Muscle of back (tissue), 11 donors: ENCODE measurements around the gene ADGRF3. TPM values are rescaled to one million over a fixed set of nuclear protein-coding genes. Genes with fewer than 3 reads are reported as not detected.
"Not testable (repeated sequence)": the region's sequence is repeated elsewhere in the genome, so short reads cannot be mapped to it uniquely, and the experiment has no call there.

Experiments
- DNase-seq, 3 donors: peaks; one replicate each; pipeline versions ENCODE4 v3.0.0 to v3.0.0-alpha.2; 2013
- polyA plus RNA-seq, 10 donors: library from polyadenylated mRNA; unstranded; fragments of 120-200 nt; gene quantifications; one replicate each; pipeline ENCODE4 v1.2.1, GENCODE V29; 2013; ENCODE audit not compliant: insufficient read length in 10 of 10

The ADGRF3 gene
- polyA plus RNA-seq, 10 donors = 0.18 to 0.62 (median 0.27) TPM

- DNase-seq = no peak
These were observed 6.3 kb upstream of the ADGRF3 start for GRCh38 chr2:26352892-26353291.

DNA sequence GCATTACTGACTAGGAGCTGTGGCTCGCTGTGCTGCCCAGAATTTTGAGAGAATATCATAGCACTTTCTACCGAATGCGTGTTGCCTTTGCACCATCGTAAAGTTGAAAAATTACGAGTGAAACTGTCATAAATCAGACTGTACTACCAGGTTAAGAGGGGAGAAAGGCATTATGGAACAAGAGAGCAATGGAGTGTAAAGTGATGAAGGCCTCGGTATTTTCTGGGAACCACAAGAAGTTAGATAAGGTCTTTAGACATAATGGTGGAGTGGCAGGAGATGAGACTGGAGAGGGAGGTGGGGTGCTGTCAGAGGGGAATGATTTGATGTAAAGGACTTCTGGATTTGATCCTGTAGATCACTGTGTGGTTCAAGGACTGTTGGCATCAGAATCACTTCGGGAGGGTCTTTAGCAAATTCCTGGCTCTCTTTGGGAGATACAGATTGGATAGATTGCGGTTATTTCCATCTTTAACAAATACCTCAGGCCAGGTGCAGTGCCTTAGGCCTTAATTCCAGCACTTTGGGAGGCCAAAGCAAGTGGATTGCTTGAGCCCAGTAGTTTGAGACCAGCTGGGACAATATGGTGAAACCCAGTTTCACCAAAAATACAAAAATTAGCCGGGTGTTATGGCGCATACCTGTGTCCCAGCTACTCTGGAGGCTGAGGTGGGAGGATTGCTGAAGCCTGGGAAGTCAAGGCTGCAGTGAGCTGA, 4.9 kb upstream of the ADGRF3 start:
- no peak for DNase-seq

GRCh38 chr2:26349690-26350089, 3.1 kb upstream of the ADGRF3 start:
- no peak for DNase-seq

- no peak for DNase-seq
These were observed 787 bp upstream of the ADGRF3 start for GRCh38 chr2:26347286-26347865.

DNA sequence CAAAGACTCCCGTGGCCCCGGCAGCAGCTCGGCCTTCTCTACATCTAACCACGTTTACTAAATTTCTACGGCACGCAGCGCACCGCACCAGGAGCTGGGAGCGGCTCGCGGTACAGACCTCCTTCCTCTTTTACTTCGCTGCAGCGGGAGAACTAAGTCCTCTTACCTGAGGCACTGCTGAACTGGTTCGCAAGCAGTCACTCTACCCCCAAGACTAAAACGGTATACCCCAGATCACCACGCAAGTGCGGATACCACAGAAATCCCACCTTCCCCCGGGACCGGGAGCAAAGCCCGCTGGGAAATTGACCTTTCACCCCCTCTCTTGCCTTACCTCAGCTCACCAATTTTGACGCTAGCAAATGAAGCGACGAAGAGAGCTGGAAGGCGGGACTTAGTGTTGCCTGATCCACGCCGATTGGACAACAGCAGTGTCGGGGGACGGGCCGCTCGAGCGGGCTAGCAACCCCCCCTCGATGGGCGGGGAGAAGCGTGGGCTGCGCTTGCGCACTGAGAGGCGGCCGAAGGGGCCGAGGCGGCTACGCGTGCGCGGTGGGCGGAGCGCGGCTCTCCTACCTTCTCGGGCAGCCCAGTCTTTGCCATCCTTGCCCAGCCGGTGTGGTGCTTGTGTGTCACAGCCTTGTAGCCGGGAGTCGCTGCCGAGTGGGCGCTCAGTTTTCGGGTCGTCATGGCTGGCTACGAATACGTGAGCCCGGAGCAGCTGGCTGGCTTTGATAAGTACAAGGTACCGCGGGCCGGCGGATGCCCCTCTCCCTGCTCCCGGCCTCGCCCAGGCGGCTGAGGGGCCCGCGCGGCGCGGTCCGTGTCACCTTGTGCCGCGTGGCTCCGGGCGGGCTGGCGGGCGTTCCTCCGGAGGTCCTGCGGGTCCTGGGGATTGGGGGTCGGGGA, 790 bp downstream of the ADGRF3 start, which contains the start of gene SELENOI:
TSS of gene SELENOI (plus strand) at position 599 of the 909 bp plus-strand sequence. CDS start at position 689, 90 bp downstream.
- DNase-seq = peak; percentile 99 to 100 (median 99)

DNA sequence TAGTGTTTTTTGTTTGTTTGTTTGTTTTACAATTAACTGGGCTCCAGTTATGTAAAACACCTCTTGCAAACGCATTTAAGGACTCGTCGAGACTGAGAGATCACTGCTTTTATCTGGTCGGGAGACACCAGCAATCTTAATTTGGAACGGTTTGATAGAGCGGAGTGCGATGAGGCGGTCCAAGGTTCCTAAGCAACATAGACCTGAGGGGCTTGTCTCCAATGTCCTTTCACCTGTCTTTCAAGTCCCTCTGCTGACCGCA, 1.4 kb downstream of the ADGRF3 start:
- no peak for DNase-seq

DNA sequence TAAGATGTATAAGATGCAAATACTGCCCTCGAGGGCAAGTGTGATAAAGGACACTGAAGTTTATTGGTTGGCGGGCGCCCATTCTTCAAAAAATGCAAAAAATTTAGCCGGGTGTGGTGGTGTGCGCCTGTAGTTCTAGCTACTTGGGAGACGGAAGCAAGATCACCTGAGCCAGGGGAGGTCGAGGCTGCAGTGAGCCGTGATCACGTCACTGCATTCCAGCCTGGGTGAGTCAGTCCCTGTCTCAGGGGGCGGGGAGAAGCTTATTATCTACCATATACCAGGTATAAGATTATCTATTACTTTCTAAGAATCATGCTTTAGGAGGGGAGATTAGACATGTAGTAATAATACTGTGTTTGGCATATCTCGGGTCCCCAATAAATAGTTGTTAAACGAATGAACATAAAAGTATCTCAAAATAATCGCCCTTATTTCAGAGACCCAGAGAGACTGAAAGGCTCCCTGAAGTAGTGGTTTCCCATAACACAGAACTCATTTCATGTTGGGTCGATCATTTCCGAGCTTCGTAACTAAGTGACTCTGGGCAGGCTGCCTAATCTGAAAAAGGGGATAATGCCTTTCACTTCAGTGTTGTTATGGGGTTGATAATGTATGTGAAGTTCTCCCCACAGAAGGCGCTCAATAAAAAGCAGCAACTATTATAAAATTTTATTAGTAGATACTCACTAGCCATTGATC, 1.9 kb downstream of the ADGRF3 start:
- peak in 2 of 3 donors; percentile 46 to 68 for DNase-seq

GRCh38 chr2:26340831-26341230, 5.8 kb downstream of the ADGRF3 start:
- DNase-seq = no peak

DNA sequence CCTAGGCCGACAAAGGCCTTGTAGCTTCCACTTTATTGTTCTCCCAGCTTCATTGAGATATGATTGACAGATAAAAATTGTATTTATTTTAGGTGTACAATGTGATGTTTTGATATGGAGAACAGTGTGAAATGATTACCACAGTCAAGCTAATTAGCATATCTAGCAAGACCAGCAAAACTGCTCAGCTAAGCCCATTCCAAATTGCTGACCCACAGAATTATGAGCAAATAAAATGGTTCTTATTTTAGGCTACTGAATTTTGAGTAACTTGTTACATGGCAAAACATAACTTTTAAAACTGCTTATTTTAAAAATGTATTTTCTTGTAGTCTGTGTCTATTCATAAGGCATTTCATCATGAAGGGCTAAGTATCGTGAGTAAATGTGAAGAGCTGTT, 9.3 kb downstream of the ADGRF3 start:
- no peak for DNase-seq

GRCh38 chr2:26336719-26337118, 9.9 kb downstream of the ADGRF3 start:
- DNase-seq = no peak

DNA sequence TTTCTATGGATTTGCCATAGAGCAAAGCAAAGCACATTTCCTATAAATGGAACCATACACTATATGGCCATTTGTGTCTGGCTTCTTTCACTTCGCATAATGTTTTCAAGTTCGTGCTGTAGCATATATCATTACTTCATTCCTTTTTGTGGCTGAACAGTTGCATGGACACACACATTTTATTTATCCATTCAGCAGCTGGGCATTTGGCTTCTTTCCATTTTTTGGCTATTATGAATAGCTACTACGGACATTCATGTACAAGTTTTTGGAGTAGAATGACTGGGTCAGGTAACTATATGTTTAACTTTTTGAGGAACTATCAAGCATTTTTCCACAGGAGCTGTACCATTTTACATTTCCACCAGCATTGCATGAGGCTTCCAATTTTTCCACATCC, 11.4 kb downstream of the ADGRF3 start:
- DNase-seq = peak in 2 of 3 donors; percentile 19 to 24

GRCh38 chr2:26333293-26333692, 13.3 kb downstream of the ADGRF3 start:
- DNase-seq = no peak

- DNase-seq = not testable (repeated sequence)
These were observed 15.3 kb downstream of the ADGRF3 start for GRCh38 chr2:26331321-26331720.

- no peak for DNase-seq
These were observed 16.0 kb downstream of the ADGRF3 start for GRCh38 chr2:26330604-26331003.

- peak; percentile 66 to 86 (median 76) for DNase-seq
These were observed 16.5 kb downstream of the ADGRF3 start for GRCh38 chr2:26330114-26330549.

DNA sequence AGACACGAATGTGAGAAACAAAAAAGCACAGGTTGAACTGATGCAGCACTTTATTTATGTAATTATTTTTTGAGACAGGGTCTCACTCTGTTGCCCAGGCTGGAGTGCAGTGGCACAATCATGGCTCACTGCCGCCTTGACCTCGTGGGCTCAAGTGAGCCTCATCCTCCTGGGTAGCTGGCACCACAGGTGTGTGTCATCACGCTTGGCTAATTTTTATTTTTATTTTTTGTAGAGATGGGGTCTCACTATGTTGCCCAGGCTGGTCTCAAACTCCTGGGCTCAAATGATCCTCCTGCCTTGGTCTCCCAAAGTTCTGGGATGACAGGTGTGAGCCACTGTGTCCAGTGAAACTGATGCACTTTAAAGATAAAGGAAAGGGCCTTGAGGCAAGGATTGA, 17.5 kb downstream of the ADGRF3 start:
- not testable (repeated sequence) for DNase-seq

DNA sequence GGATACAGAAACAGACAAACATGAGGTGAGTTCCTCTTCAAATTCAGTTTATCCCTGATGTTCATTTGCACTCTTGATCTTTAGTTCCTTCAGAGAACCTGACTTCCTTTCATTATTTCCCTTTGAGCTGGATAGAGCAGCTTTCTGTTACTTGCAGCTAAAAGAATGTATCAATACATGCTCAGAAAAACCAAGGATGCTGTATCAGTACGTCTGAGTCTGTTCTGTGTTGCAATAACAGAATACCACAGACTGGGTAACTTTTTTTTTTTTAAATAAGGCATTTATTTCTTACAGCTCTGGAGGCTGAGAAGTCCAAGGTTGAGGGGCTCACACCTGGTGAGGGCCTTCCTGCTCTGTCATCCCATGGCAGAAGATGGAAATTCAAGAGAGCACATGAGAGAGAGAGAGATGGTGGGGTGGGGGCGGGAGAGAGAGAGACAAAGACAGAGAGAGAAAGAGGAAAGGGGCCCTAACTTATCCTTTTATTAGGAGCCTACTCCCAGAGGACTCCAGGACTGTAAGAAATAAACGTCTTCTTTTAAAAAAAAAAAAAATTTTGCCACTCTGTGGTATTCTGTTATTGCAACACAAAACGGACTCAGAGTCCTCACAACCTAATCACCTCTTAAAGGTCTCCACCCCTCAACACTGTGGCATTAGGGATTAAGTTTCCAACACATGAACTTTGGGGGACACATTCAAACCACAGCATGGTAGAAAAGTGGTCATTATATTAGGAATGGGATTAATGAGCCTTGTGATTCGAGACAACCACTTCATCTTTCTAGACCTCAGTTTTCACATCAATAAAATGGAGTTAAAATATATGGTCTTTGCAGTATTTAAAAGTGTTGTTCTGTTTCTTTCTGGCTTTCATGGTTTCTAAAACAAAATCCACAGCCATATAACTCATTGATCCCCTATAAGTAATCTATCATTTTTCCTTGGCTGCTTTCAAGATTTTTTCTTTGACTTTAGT, 19.0 kb downstream of the ADGRF3 start:
- DNase-seq = no peak

GRCh38 chr2:26326514-26326913, 20.1 kb downstream of the ADGRF3 start:
- DNase-seq = no peak

- no peak for DNase-seq
These were observed 20.7 kb downstream of the ADGRF3 start for GRCh38 chr2:26325851-26326250.

DNA sequence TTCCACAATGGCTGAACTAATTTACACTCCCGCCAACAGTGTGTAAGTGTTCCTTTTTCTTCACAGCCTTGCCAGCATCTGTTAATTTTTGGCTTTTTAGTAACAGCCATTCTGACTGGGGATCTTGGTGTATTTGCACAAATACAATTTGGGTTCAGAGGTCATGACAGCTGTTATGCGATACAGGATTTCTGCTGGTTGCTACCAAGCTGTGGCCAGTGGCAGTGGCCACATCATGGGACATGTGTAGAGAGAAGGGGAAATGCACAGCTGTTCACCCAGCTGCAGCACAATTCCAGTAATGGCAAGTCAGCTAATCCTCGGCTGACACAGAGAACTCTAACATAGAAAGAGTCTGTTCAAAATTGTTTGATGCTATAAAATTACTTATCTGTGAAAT, 21.7 kb downstream of the ADGRF3 start:
- peak in 1 of 3 donors; percentile 48 for DNase-seq

GRCh38 chr2:26324479-26324878, 22.1 kb downstream of the ADGRF3 start:
- DNase-seq = not testable (repeated sequence)
